AG09319 (cell line): ENCODE data around the gene FNDC5.

ENCODE experiments used
- DNase-seq: peaks from one replicate; pipeline ENCODE4 v3.0.0-alpha.2; 2010; ENCODE audit warnings: low read depth; ENCODE audit errors: extremely low read depth
- CTCF ChIP-seq: IDR thresholded peaks from 2 replicates; pipeline ENCODE4 v1.5.1; 2011; ENCODE audit warnings: low read depth, mild to moderate bottlenecking, inconsistent platforms, low read length, moderate library complexity

Gene FNDC5

GRCh38 chr1:32831878-32832277, 38.8 kb downstream of the FNDC5 start:
- no peak for TF ChIP-seq CTCF
- DNase-seq, result no peak

DNA sequence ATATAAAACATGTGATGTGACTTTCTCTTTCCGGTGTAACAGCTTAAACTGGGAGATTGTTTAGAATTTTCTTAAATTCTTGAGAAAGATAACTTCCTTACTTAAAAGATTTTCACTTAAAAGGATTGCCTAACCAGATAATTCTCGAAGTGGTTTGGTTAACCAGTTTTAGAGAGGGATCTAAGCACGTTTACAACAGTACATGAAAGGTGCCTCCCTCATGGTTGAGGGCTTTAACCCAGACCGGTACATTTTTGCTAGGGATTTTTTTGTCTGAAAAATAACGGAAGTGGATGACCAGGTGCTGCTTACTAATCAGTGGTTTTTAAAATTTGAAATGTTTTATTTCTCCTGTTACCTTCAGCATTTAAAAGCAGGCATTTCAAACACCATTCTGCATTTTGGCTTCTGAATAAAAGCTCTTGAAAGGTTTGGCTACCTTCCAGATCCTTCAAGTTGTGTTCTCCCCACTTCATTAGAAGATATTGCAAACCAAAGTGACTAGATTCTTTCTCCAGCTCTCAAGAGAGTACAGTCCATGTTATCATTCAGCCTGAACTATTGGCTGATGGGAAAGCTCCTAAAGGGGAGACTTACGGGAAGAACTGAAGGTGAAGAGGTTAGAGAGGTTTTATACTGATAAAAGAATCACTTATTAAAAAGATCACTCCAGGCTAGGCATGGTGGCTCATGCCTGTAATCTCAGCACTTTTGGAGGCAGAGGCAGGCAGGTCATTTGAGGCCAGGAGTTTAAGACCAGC, 40.4 kb downstream of the FNDC5 start:
- no peak for TF ChIP-seq CTCF
- no peak for DNase-seq

DNA sequence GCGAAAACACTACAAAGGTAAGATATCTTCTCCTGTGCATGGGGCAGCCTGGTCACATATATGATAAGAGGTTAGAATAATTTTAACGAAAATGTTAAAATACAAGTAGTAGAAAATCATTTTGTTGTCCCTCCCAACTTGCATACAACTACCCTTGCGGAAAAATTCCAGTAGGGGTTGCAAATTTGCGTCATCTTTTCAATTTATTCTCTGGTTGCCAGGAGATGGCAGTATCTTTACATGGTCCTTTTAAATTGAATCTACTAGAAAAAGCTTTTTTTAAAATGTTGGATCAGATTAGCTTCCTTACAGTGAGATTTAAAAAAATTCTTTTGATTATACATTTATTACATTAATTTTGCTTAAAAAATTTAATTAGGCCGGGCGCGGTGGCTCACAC, 42.4 kb downstream of the FNDC5 start:
- no peak for DNase-seq
- TF ChIP-seq CTCF, result peak; percentile 5

GRCh38 chr1:32825181-32825580, 45.5 kb downstream of the FNDC5 start:
- no peak for TF ChIP-seq CTCF
- no peak for DNase-seq

DNA sequence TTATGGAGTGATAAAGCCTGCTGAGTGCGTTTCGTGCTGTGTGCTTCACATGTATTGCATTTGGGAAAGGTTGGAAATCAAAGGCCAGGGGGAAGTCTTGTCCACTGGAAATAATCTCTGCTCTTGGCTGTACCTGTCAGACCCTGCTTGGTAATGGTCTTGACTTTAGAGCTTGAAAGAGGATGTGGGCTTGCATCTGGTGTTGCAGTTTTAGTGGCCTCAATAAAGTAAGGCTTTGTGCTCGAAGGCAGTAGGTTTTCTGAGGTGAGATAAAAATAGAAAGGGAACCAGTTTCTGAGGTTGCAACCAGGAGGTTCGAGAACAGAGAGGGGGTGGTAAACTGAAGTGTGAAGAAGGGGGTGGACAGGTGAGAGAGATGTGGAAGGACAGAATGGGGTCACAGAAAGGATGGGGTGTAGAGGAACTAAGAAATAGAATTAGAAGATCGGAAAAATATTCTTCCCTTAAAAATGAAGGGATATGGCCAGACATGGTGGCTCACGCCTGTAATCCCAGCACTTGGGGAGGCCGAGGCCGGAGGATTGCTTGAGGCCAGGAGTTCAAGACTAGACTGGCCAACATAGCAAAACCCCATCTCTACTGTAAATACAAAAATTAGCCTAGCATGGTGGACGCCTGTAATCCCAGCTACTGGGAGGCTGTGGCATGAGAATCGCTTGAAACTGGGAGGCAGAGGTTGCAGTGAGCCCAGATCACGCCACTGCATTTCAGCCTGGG, 51.7 kb downstream of the FNDC5 start:
- no peak for DNase-seq
- no peak for TF ChIP-seq CTCF

DNA sequence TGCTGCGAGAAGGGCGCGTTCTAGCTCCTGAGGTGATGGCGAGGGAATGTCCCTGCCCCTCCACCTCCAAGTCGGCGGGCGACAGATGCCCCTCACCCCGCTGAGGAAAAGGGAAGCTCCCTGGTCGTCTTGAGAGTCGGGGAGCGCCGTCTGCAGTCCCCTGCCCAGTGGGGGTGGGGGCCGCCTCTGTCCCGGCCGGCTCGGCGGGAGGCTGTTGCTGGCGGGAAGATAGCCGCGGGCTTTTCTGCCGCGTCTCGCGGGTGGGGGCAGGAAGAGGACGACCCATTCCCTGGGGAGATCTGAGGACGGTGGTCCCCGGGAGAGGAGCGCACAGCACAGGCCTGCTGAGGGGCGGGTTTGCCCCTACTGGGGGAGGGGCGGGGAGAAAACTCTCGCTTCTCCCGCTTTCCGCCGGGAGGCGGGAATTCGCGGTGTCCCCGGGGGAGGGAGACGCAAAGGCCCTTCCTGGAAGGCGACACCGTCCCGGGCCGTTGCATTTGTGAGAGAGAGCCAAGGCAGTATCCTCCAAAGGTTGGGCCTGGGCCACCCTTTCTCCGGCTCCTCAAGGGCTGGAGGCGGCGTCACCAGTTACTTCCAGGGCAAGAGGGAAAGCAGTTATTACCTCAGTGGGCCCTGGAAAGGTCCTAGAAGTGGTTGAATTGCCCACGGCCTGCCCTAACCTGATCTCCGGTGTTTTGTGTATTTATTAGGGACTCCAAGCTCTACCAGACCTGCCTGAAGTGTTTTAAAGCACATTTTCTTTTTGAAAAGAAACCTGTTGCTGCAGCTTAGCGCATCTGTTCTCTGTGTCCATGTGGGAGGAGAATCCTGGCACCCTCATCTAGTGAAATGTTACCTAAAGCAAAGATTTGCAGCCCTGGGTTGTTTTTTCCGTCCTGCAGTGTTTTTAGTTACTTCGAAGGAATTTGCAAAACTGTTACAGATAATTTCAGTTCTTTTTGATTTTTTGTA, 52.6 kb downstream of the FNDC5 start:
- peak; percentile 27 for DNase-seq
- no peak; the same call in 1 of the 2 replicates for TF ChIP-seq CTCF
